Mesothelial cell of epicardium (in vitro differentiated cells): ENCODE data around the gene SLC2A4RG. TPM values are rescaled to one million over a fixed set of nuclear protein-coding genes. Genes with fewer than 3 reads are reported as not detected.

Source experiments
- DNase-seq, 2 experiments: peaks; one replicate each; pipeline ENCODE4 v3.0.0; 2021; ENCODE audit warnings: low spot score in 2 of 2; ENCODE audit not compliant: unreplicated experiment in 2 of 2
- H3K27ac Mint-ChIP-seq: 2 replicates; pipeline ENCODE4 v1.8.0; 2021; ENCODE audit warnings: mixed read lengths
- H3K27me3 Mint-ChIP-seq: 2 replicates; pipeline ENCODE4 v1.8.0; 2021; ENCODE audit warnings: low read depth, mixed read lengths
- H3K36me3 Mint-ChIP-seq: 2 replicates; pipeline ENCODE4 v1.8.0; 2021; ENCODE audit warnings: mixed read lengths
- H3K4me1 Mint-ChIP-seq: 2 replicates; pipeline ENCODE4 v1.8.0; 2021; ENCODE audit warnings: mixed read lengths
- H3K4me3 Mint-ChIP-seq: 2 replicates; pipeline ENCODE4 v1.8.0; 2021; ENCODE audit warnings: mild to moderate bottlenecking, moderate library complexity, mixed read lengths
- H3K9me3 Mint-ChIP-seq: 2 replicates; pipeline ENCODE4 v1.8.0; 2021; ENCODE audit warnings: mixed read lengths
- CTCF ChIP-seq: fragments of 200-600 bp; sonication (generic); IDR thresholded peaks from one replicate; pipeline ENCODE4 v1.5.0; 2021; ENCODE audit warnings: antibody characterized with exemption; ENCODE audit not compliant: unreplicated experiment
- total RNA-seq: library from RNA; stranded (reverse); gene quantifications from 3 replicates; pipeline ENCODE4 v1.2.1, GENCODE V29; 2021

Gene SLC2A4RG
- total RNA-seq, 1 donor from 2014 or later = 122 TPM

- no peak for TF ChIP-seq CTCF
- DNase-seq = peak in 1 of 2 experiments; percentile 88
- no peaks in the 10 kb centered on the region for H3K9me3 Mint-ChIP-seq
- peaks cover 5% of the 10 kb centered on the region for H3K36me3 Mint-ChIP-seq
- no peaks in the 10 kb centered on the region for H3K4me1 Mint-ChIP-seq
- H3K27ac Mint-ChIP-seq = peak overlapping the region; percentile 78
- H3K27me3 Mint-ChIP-seq = peaks cover 6% of the 10 kb centered on the region
- H3K4me3 Mint-ChIP-seq = peak overlapping the region; percentile 70
Observed at GRCh38 chr20:63740627-63741353, 1.2 kb downstream of the SLC2A4RG start.

GRCh38 chr20:63741354-63741675 lies 1.7 kb downstream of the SLC2A4RG start:
- no peaks in the 10 kb centered on the region for H3K9me3 Mint-ChIP-seq

GRCh38 chr20:63741676-63742380 lies 2.3 kb downstream of the SLC2A4RG start:
- TF ChIP-seq CTCF = no peak
- H3K27ac Mint-ChIP-seq = peak overlapping the region; percentile 21
- no peaks in the 10 kb centered on the region for H3K9me3 Mint-ChIP-seq
- H3K4me3 Mint-ChIP-seq = peak overlapping the region; percentile 70
- no peak for DNase-seq
- no peaks in the 10 kb centered on the region for H3K27me3 Mint-ChIP-seq
- peaks cover 2% of the 10 kb centered on the region for H3K36me3 Mint-ChIP-seq
- no peaks in the 10 kb centered on the region for H3K4me1 Mint-ChIP-seq

More at GRCh38 chr20:63741354-63741675, 1.7 kb downstream of the SLC2A4RG start:
- TF ChIP-seq CTCF = no peak
- H3K27ac Mint-ChIP-seq = peak overlapping the region; percentile 21
- DNase-seq = no peak
- no peaks in the 10 kb centered on the region for H3K4me1 Mint-ChIP-seq
- peaks cover under 1% of the 10 kb centered on the region for H3K27me3 Mint-ChIP-seq
- H3K4me3 Mint-ChIP-seq = peak overlapping the region; percentile 70
- peaks cover 2% of the 10 kb centered on the region for H3K36me3 Mint-ChIP-seq

GRCh38 chr20:63742381-63743024 lies 2.9 kb downstream of the SLC2A4RG start:
- no peak overlapping the region for H3K4me3 Mint-ChIP-seq
- H3K36me3 Mint-ChIP-seq = peaks cover 2% of the 10 kb centered on the region
- H3K4me1 Mint-ChIP-seq = no peaks in the 10 kb centered on the region
- DNase-seq = no peak
- H3K27ac Mint-ChIP-seq = no peak overlapping the region
- no peaks in the 10 kb centered on the region for H3K27me3 Mint-ChIP-seq
- no peak for TF ChIP-seq CTCF
- H3K9me3 Mint-ChIP-seq = no peaks in the 10 kb centered on the region

GRCh38 chr20:63743210-63743970 lies 3.8 kb downstream of the SLC2A4RG start:
- Mint-ChIP-seq H3K9me3 (no peaks in the 10 kb centered on the region), H3K27me3 (no peaks in the 10 kb centered on the region), H3K4me3 (no peak overlapping the region), H3K27ac (no peak overlapping the region), H3K36me3 (peaks cover 2% of the 10 kb centered on the region), H3K4me1 (no peaks in the 10 kb centered on the region)
- TF ChIP-seq CTCF = no peak
- no peak for DNase-seq
